Ishikawa (cell line): Measurements from ENCODE around the gene ARHGAP32.

Source experiments
- CREB1 ChIP-seq: IDR thresholded peaks from 2 replicates; pipeline ENCODE4 v1.6.1; 2012; ENCODE audit warnings: low read depth
- EGR1 ChIP-seq: IDR thresholded peaks from 2 replicates; pipeline ENCODE4 v1.6.1; 2012
- EP300 ChIP-seq: IDR thresholded peaks from 2 replicates; pipeline ENCODE4 v1.6.1; 2012; ENCODE audit warnings: borderline replicate concordance
- FOXM1 ChIP-seq: IDR thresholded peaks from 2 replicates; pipeline ENCODE4 v1.6.1; 2012; ENCODE audit warnings: low read depth, borderline replicate concordance
- NFIC ChIP-seq: IDR thresholded peaks from 2 replicates; pipeline ENCODE4 v1.6.1; 2012
- TAF1 ChIP-seq: IDR thresholded peaks from 2 replicates; pipeline ENCODE4 v1.6.1; 2012; ENCODE audit warnings: low read depth, mild to moderate bottlenecking
- TF ChIP-seq, protein P1 (sequence below): IDR thresholded peaks from 2 replicates; pipeline ENCODE4 v1.6.1; 2012
- TF ChIP-seq, protein P2 (sequence below): IDR thresholded peaks from 2 replicates; pipeline ENCODE4 v1.6.1; 2012; ENCODE audit warnings: low read depth, mild to moderate bottlenecking

DNA sequence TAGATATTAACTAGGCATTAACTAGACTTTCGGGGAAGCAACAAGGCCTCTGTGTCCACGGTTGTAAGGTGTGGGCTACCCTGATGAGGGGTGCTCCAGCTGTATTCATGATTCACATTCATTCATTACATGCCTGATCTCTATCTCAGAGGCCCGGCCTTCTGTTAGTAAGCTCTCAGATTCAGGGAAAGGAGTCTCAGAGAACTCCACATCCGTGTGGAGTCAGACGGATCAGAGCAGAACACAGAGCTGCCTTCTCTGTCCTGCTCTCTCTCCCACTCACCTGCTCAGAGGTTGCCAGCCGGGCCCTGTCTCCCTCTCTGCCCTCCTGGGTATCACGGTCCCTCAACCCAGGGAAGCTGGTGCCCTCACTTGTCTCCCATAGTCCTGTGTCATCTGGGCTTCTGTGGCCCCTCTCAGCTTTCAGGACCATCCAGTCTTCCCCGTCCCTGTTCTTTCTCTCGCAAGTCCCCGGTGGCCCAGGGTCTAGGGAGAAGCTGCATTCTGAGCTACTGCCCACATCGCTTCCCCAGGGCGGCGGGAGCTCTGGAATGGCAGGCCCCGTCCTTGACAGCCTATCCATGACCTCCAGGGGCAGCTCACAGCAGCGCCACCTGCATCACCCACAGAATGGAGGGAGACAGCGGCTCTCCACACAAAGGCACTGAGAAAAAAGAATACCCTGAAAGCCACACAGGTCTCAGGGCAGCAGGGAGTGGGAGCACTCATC, 253.8 kb downstream of the ARHGAP32 start:
- TF ChIP-seq EGR1 (no peak), EP300 (no peak), NFIC (no peak), CREB1 (no peak), TAF1 (no peak), FOXM1 (no peak)
- TF ChIP-seq, protein P1, sequence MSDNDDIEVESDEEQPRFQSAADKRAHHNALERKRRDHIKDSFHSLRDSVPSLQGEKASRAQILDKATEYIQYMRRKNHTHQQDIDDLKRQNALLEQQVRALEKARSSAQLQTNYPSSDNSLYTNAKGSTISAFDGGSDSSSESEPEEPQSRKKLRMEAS, result no peak
- TF ChIP-seq, protein P2, sequence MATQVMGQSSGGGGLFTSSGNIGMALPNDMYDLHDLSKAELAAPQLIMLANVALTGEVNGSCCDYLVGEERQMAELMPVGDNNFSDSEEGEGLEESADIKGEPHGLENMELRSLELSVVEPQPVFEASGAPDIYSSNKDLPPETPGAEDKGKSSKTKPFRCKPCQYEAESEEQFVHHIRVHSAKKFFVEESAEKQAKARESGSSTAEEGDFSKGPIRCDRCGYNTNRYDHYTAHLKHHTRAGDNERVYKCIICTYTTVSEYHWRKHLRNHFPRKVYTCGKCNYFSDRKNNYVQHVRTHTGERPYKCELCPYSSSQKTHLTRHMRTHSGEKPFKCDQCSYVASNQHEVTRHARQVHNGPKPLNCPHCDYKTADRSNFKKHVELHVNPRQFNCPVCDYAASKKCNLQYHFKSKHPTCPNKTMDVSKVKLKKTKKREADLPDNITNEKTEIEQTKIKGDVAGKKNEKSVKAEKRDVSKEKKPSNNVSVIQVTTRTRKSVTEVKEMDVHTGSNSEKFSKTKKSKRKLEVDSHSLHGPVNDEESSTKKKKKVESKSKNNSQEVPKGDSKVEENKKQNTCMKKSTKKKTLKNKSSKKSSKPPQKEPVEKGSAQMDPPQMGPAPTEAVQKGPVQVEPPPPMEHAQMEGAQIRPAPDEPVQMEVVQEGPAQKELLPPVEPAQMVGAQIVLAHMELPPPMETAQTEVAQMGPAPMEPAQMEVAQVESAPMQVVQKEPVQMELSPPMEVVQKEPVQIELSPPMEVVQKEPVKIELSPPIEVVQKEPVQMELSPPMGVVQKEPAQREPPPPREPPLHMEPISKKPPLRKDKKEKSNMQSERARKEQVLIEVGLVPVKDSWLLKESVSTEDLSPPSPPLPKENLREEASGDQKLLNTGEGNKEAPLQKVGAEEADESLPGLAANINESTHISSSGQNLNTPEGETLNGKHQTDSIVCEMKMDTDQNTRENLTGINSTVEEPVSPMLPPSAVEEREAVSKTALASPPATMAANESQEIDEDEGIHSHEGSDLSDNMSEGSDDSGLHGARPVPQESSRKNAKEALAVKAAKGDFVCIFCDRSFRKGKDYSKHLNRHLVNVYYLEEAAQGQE, result no peak
